ENCODE measurements around the gene GOLGA7B. TPM values are rescaled to one million over a fixed set of nuclear protein-coding genes. Genes with fewer than 3 reads are reported as not detected.

The GOLGA7B gene
- total RNA-seq, 2 experiments from 2014 or later = 1.5 to 4.3 TPM

DNA sequence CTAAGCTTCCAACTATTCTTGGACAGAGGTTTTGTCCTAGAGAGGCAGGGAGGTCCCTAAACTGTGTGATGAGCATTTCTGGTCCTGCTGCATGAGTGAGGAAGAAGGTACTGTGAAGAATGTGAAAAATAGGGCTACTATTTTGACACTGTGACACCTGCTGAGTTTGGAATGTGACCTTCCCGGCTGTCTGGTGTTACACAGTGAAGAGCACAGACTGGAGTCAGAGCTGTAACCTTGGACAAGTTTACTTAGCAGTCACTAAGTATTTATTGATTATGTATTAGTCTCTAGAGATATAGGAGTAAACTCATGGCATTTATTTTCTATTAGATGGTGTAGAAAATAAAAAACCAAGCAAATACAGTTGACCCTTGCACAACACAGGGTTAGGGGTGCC lies 12.3 kb downstream of the GOLGA7B start:
- no peak overlapping the region for H3K4me3 Mint-ChIP-seq
- DNase-seq (no peak), ATAC-seq (no peak)
- H3K27me3 Mint-ChIP-seq = no peaks in the 10 kb centered on the region
- H3K36me3 Mint-ChIP-seq = peaks cover 4% of the 10 kb centered on the region
- H3K27ac Mint-ChIP-seq = no peak overlapping the region
- peaks cover 48% of the 10 kb centered on the region for H3K4me1 Mint-ChIP-seq
- CTCF ChIA-PET = interaction anchor here (2.4 to 14.8 kb wide), 3 partner anchors 8 to 70 kb away, joined by 7 to 288 read pairs (median 34); partner anchors contain the start of gene GOLGA7B
- H3K9me3 Mint-ChIP-seq (ENCODE audit: low read depth) = no peaks in the 10 kb centered on the region

DNA sequence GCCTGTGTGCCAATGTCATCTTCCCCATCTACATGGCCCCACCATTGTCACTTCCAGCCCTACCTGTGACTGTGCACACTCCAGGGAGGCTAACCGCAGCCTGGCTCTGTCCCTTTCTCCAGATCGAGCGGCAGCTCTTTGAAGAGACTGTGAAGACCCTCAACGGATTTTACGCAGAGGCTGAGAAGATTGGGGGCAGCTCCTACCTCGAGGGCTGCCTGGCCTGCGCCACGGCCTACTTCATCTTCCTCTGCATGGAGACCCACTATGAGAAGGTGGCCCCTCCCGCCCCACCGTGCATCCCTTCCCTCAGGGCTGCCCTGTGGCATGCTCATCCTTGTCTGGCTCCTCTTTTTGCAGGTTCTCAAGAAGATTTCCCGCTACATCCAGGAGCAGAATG lies 14.2 kb downstream of the GOLGA7B start:
- Mint-ChIP-seq H3K36me3 (no peaks in the 10 kb centered on the region), H3K27me3 (no peaks in the 10 kb centered on the region), H3K4me3 (no peak overlapping the region), H3K4me1 (peaks cover 32% of the 10 kb centered on the region), H3K27ac (no peak overlapping the region), H3K9me3 (ENCODE audit: low read depth) (no peaks in the 10 kb centered on the region)
- ATAC-seq = no peak
- no peak for DNase-seq
- CTCF ChIA-PET = interaction anchor here (1.0 to 14.8 kb wide), 3 partner anchors 14 to 104 kb away, joined by 3 to 288 read pairs (median 7); partner anchors contain the start of gene GOLGA7B

DNA sequence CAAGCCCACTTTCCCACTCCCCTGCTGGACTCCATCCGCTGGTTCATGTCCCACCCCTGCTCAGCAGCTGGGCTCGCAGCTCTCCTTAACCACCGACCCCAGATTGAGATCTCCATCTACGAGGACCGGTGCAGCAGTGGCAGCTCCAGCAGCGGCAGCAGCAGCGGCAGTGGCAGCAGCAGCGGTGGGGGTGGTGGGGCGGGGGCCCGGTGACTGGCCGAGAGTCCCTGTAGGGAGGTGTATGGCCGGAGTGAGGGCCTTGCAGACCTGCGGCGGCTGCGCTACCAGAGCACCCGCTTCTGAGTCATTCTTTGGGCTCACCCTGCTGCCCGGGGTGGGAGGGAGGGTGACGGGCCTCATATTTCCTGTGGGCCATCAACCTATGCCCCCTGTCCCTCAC lies 15.8 kb downstream of the GOLGA7B start:
- Mint-ChIP-seq H3K27me3 (peaks cover under 1% of the 10 kb centered on the region), H3K27ac (no peak overlapping the region), H3K36me3 (no peaks in the 10 kb centered on the region), H3K4me3 (no peak overlapping the region), H3K4me1 (peaks cover 35% of the 10 kb centered on the region), H3K9me3 (ENCODE audit: low read depth) (no peaks in the 10 kb centered on the region)
- ATAC-seq = no peak
- CTCF ChIA-PET = interaction anchor here (14.8 kb wide), 1 partner anchor 74 kb away, joined by 288 read pairs; no protein-coding TSS in a partner anchor
- DNase-seq = no peak

DNA sequence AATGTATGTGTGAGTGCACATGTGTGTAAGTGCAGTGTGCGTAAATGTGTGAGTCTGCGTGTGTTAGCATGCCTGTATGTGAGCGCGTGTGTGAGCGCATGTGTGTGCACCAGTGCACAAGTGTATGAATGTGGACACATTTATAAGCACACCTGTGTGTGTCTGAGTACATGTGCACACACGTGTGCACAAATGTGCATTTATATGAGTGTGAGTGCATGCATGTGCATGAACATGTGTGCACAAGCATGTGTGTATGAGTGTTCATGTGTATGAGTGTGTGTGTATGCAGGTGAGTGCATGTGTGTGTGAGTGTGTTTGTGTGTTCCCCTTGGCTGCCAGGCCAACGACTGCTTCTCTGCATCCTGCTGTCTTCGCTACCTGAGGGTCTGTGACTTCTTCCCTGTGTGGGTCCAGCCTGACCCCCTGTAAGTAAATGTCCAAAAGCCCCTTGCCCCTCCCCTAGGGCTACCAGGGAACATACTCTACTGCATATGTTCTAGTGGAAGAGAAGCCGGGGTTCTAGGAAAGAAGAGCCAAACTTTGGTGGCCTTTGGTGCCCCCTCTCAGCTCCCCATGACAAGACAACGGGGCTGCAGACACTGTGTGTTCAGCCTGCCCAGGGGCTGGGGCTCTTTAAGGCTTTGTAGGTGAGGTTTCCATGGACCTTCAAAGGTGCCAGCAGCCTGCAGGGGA lies 17.0 kb downstream of the GOLGA7B start:
- no peak overlapping the region for H3K27ac Mint-ChIP-seq
- CTCF ChIA-PET = interaction anchor here (14.8 kb wide), 1 partner anchor 75 kb away, joined by 288 read pairs; no protein-coding TSS in a partner anchor

DNA sequence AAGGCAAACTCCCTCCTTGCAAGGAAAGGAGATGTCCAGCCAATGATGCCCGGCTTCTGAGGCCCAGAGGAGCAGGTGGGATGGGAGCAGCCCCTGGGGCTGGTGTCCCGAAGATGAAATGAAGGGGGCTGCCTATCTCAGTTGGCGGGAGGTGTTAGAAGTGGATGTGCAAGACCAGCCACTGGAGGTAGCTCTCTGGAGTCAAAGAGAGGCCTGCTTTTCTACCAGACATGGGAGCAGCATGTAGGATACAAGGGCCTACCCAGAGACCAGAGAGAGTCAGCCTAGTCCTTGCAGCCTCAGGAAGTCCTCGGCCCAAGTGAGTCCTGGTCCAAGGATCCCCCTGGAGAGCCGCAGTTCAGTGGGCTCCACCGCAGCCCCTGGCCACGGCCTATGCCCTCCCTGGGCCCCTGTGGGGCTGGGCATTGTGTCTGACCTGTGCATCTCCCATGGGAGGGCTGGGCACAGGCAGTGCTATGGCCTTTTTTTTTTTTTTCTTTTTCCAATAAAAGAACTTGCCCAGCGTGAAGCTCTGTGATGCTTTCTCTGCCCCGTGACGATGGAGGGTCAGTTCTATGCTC lies 17.7 kb downstream of the GOLGA7B start:
- peaks cover 23% of the 10 kb centered on the region for H3K4me1 Mint-ChIP-seq
- CTCF ChIA-PET = interaction anchor here (0.9 to 14.8 kb wide), 7 partner anchors 7 to 159 kb away, joined by 3 to 288 read pairs (median 22); partner anchors contain the start of gene GOLGA7B
- H3K4me3 Mint-ChIP-seq = no peak overlapping the region
- no peak overlapping the region for H3K27ac Mint-ChIP-seq
- ATAC-seq = no peak
- no peaks in the 10 kb centered on the region for H3K9me3 Mint-ChIP-seq (ENCODE audit: low read depth)
- no peak for DNase-seq
- no peaks in the 10 kb centered on the region for H3K36me3 Mint-ChIP-seq
- peaks cover 7% of the 10 kb centered on the region for H3K27me3 Mint-ChIP-seq

More for the DNA sequence above, 17.0 kb downstream of the GOLGA7B start:
- no peak for ATAC-seq
- no peaks in the 10 kb centered on the region for H3K36me3 Mint-ChIP-seq
- H3K4me1 Mint-ChIP-seq = peaks cover 24% of the 10 kb centered on the region
- DNase-seq = no peak
- H3K4me3 Mint-ChIP-seq = no peak overlapping the region
- H3K9me3 Mint-ChIP-seq (ENCODE audit: low read depth) = no peaks in the 10 kb centered on the region
- H3K27me3 Mint-ChIP-seq = peaks cover 7% of the 10 kb centered on the region

DNA sequence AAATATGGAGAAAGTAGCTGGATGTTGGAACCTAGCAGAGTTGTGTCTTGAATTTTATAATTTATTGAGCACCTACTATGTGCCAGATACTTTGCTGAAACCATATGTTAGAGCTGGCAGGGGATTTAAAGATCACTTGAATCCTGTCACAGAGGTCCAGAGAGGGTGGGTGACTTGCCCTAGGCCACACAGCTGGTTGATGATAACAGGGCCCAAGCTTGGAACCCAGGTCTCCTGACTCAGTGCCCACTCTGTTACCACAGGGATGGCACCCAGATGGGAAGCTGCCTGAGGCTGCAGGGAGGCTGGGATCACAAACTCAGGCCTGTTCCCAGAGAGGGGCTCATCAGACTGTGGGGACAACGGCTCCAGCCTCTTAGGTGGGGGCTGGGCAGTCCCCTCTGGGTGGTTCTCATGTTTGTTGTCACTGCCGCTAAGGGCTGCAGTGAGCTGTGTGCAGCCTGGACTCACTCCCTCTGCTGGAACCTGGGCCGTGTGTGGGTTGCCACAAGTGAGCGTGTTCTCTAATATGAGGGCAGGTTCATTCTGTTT lies 18.6 kb downstream of the GOLGA7B start:
- H3K27me3 Mint-ChIP-seq = peaks cover 7% of the 10 kb centered on the region
- CTCF ChIA-PET = interaction anchor here (0.9 to 14.8 kb wide), 19 partner anchors 8 to 191 kb away, joined by 3 to 288 read pairs (median 4); partner anchors contain the start of gene GOLGA7B
- H3K36me3 Mint-ChIP-seq = no peaks in the 10 kb centered on the region
- DNase-seq (no peak), ATAC-seq (no peak)
- peaks cover 15% of the 10 kb centered on the region for H3K4me1 Mint-ChIP-seq
- H3K9me3 Mint-ChIP-seq (ENCODE audit: low read depth) = no peaks in the 10 kb centered on the region
- H3K27ac Mint-ChIP-seq = no peak overlapping the region
- H3K4me3 Mint-ChIP-seq = no peak overlapping the region

DNA sequence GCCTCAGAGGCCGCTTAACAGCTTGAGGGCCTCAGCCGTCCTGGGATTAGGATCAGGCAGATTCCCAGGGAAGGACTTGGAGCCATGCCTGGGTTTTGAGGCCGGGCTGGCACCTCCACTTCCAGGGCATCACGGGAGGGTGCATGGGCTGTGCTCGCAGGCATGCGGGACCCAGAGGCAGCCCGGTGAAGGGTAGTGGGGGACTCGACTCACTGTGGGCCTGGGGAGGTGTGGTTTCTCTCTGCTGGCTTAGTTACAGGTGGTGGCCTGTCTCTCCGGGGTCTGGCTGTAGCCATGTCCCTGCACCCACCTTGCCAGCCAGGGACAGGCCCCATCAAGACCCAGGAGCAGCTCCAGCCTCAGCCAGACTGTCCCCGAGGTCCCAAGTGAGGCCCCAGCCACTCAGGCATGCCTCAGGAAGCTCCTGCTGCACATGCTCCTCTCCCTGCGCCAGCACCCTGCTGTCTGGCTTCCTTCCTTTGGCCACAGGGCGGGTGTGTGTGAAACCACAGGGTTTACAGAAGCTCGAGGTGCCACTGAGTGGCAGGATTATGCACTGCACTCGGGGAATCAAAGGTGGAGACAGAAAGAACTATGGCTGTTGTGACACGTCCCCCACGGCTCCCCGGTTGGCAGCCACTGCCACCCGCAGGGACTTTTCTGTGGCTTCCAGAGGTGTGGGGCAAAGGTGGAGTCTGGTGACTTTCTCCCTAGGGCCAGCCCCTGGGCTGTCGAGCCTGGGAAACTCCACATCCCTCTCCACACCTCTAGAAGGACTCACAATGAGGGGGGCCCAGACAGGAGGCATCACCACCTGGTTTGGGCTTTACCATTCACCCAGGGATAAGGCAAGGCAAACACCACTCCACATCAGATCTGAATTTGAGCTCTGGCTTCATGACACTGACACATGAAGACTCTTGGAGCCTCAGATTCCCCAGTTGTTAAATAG lies 19.7 kb downstream of the GOLGA7B start:
- Mint-ChIP-seq H3K4me3 (no peak overlapping the region), H3K27ac (peak overlapping the region; percentile 73), H3K36me3 (no peaks in the 10 kb centered on the region), H3K4me1 (peaks cover 15% of the 10 kb centered on the region), H3K9me3 (ENCODE audit: low read depth) (no peaks in the 10 kb centered on the region), H3K27me3 (peaks cover 10% of the 10 kb centered on the region)
- peak; percentile 99 for ATAC-seq
- CTCF ChIA-PET = interaction anchor here (0.6 to 14.8 kb wide), 39 partner anchors 9 to 192 kb away, joined by 3 to 288 read pairs (median 4); partner anchors contain the start of genes AVPI1, GOLGA7B and ZFYVE27
- DNase-seq = peak; percentile 96

DNA sequence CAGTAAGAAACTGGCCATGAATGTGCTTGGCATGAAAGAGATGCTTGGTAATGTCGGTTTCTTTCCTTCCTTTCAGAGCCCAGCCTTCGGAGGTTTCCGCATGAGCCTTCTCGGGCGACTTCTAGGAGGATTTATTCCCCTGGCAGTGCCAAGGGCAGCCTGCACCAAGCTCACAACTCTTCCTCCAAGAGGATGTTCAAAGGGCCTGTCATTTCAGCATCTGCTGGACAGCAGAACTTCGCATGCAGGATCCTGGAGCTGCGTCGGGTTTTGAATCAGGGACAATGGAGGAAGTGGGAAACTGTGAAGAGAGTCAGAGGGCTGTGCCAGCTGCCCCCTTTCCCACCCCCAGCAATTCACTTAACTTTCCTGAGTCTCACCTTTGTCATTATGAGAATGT lies 21.3 kb downstream of the GOLGA7B start:
- Mint-ChIP-seq H3K27me3 (peaks cover 12% of the 10 kb centered on the region), H3K4me3 (no peak overlapping the region), H3K27ac (no peak overlapping the region), H3K36me3 (no peaks in the 10 kb centered on the region), H3K4me1 (peaks cover 15% of the 10 kb centered on the region), H3K9me3 (ENCODE audit: low read depth) (no peaks in the 10 kb centered on the region)
- DNase-seq (no peak), ATAC-seq (no peak)
- CTCF ChIA-PET = interaction anchor here (2.7 to 14.8 kb wide), 4 partner anchors 11 to 109 kb away, joined by 29 to 288 read pairs (median 40); partner anchors contain the start of gene GOLGA7B

DNA sequence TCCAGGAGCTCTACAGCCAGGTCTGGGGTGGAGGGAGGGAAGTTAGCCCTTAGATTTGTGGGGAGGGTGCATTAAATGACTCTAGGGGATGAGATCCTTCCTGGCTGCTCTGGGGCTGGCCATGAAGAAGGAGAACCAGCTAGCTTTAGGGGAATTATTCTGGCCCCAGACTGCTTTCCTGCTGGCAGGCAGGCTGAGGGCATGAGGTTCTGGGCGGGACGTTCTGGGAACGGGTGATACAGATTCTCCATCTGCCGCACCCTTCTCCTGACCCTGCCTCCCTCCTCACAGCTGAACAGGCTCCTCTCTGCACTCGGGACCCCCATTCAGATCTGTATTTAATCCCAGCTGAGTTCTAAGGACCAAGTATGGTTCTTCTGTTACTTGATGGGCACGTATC lies 23.9 kb downstream of the GOLGA7B start:
- DNase-seq = no peak
- no peaks in the 10 kb centered on the region for H3K36me3 Mint-ChIP-seq
- CTCF ChIA-PET = interaction anchor here (1.4 to 14.8 kb wide), 2 partner anchors 82 to 172 kb away, joined by 3 to 288 read pairs; no protein-coding TSS in a partner anchor
- H3K4me3 Mint-ChIP-seq = no peak overlapping the region
- H3K4me1 Mint-ChIP-seq = peaks cover 15% of the 10 kb centered on the region
- no peaks in the 10 kb centered on the region for H3K9me3 Mint-ChIP-seq (ENCODE audit: low read depth)
- H3K27ac Mint-ChIP-seq = no peak overlapping the region
- ATAC-seq = no peak
- H3K27me3 Mint-ChIP-seq = peaks cover 12% of the 10 kb centered on the region

DNA sequence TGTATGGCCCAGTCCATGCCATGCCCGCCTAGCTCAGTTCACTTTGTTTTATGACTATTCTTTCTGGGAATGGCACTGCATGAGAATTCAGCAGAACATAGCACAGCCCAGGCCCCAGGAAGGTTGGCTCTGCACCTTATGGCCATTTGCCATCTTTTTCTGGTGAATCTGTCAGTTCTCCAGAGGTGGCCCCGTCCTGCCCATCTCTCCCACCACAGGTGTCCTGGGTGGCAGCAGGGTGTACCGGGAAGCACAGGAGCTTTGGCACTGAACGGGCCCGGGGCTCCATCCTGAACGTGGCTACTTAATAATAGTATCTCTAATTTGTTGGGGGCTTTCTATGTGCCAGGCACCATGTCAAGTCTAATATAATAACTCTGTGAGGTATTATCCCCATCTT lies 24.7 kb downstream of the GOLGA7B start:
- no peaks in the 10 kb centered on the region for H3K36me3 Mint-ChIP-seq
- no peaks in the 10 kb centered on the region for H3K9me3 Mint-ChIP-seq (ENCODE audit: low read depth)
- no peak overlapping the region for H3K4me3 Mint-ChIP-seq
- ATAC-seq (no peak), DNase-seq (no peak)
- CTCF ChIA-PET = interaction anchor here (1.4 to 14.8 kb wide), 2 partner anchors 82 to 173 kb away, joined by 3 to 288 read pairs; no protein-coding TSS in a partner anchor
- no peak overlapping the region for H3K27ac Mint-ChIP-seq
- H3K27me3 Mint-ChIP-seq = peaks cover 12% of the 10 kb centered on the region
- peaks cover 7% of the 10 kb centered on the region for H3K4me1 Mint-ChIP-seq

DNA sequence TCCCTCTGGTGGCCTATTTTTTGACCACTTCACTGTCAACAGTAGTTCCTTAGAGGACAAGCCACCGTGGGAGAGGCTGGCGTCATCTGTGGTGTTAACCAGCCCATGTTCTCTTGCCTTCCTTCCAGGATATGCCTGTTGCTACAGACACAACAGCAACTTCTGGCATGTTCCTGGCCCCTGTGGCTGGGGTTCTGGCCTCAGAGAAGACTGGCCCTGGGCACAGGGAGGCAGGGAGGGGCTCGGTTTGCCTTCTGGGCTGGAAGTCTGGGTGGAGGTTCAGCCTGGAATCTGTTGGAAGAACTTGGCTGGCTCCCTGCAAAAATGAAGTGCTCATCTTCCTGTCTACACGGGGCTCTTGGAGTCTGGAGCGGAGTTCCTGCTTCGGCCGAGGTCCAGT lies 25.7 kb downstream of the GOLGA7B start:
- no peaks in the 10 kb centered on the region for H3K36me3 Mint-ChIP-seq

DNA sequence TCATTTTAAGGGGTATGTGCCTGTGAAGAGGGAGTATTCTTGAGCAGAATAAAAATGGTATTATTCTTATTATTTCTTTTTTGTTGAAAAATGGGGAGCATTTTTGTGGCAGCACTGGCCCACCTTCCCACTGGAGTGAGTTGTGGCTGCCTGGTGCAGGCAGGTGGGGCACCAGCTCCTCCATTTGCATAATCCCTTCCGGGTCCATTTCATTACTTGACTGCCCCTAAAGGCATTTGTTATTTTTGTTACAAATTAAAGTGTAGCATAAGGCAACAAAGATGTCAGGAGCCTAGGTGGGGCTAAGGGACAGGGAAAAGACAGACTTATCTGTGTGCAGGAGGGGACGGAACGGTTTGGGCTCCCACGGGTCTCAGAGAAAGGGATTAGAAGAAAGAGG lies 26.8 kb downstream of the GOLGA7B start:
- DNase-seq = no peak
- CTCF ChIA-PET = interaction anchor here (1.0 to 2.3 kb wide), 3 partner anchors 84 to 174 kb away, joined by 4 to 6 read pairs (median 4); no protein-coding TSS in a partner anchor
- Mint-ChIP-seq H3K9me3 (ENCODE audit: low read depth) (no peaks in the 10 kb centered on the region), H3K27ac (no peak overlapping the region), H3K4me3 (no peak overlapping the region), H3K4me1 (no peaks in the 10 kb centered on the region), H3K36me3 (no peaks in the 10 kb centered on the region), H3K27me3 (peaks cover 8% of the 10 kb centered on the region)
- no peak for ATAC-seq

More for the DNA sequence above, 25.7 kb downstream of the GOLGA7B start:
- no peak overlapping the region for H3K27ac Mint-ChIP-seq
- CTCF ChIA-PET = interaction anchor here (1.0 kb wide), 1 partner anchor 166 kb away, joined by 4 read pairs; no protein-coding TSS in a partner anchor
- H3K4me3 Mint-ChIP-seq = no peak overlapping the region
- H3K27me3 Mint-ChIP-seq = peaks cover 12% of the 10 kb centered on the region
- ATAC-seq (no peak), DNase-seq (no peak)
- H3K9me3 Mint-ChIP-seq (ENCODE audit: low read depth) = no peaks in the 10 kb centered on the region
- no peaks in the 10 kb centered on the region for H3K4me1 Mint-ChIP-seq
